Prostate gland (tissue), 2 donors: ENCODE measurements around the gene ZNF688. TPM values are rescaled to one million over a fixed set of nuclear protein-coding genes. Genes with fewer than 3 reads are reported as not detected.

Source experiments
- DNase-seq: peaks from one replicate; pipeline ENCODE4 v3.0.0-alpha.2; 2019; ENCODE audit warnings: low spot score
- H3K27ac ChIP-seq, 2 donors: fragments of 200-600 bp; sonication (generic); 2 replicates each; pipeline ENCODE4 v1.5.1; 2017 to 2019
- H3K27me3 ChIP-seq: fragments of 200-600 bp; sonication (generic); replicated peaks from 2 replicates; pipeline ENCODE4 v1.5.1; 2019; ENCODE audit not compliant: insufficient read depth
- H3K36me3 ChIP-seq, 2 donors: fragments of 200-600 bp; sonication (generic); 1 replicate in 1 of 2; 2 replicates in 1 of 2; pipeline versions ENCODE4 v1.5.1 to v1.8.1; 2017 to 2019
- H3K4me1 ChIP-seq: fragments of 200-600 bp; sonication (generic); replicated peaks from 2 replicates; pipeline ENCODE4 v1.5.1; 2019
- H3K4me3 ChIP-seq, 2 donors: fragments of 200-600 bp; sonication (generic); 2 replicates each; pipeline ENCODE4 v1.5.1; 2017 to 2019
- H3K9me3 ChIP-seq: fragments of 200-600 bp; sonication (generic); 2 replicates; pipeline ENCODE4 v1.5.1; 2017
- CTCF ChIP-seq, 4 experiments: fragments of 200-600 bp in 2 of 4; fragments of 450-650 bp in 2 of 4; sonication (generic) in 2 of 4; IDR thresholded peaks; 1 replicate in 3 of 4; 2 replicates in 1 of 4; pipeline ENCODE4 v1.5.1; 2016 to 2019; ENCODE audit warnings: antibody characterized with exemption in 4 of 4, mild to moderate bottlenecking in 2 of 4, moderate library complexity in 2 of 4
- POLR2A ChIP-seq: fragments of 450-650 bp; IDR thresholded peaks from one replicate; pipeline ENCODE4 v1.6.1; 2016; ENCODE audit warnings: antibody characterized with exemption, mild to moderate bottlenecking
- POLR2AphosphoS5 ChIP-seq: sonication (generic); formaldehyde crosslinking; IDR thresholded peaks from one replicate; pipeline ENCODE4 v1.6.1; 2017; ENCODE audit warnings: antibody characterized with exemption
- WGBS: methylation state at CpG from one replicate; pipeline ENCODE4 v1.1.5; 2018; 5-methylcytosine and 5-hydroxymethylcytosine counted together
- intact Hi-C: fragments of 100-400 bp; cut with DNase I; formaldehyde crosslinking; loops from one replicate; pipeline ENCODE4 v1.14.2; 2022
- total RNA-seq, 2 donors: library from RNA; depleted of rRNA; stranded (reverse); fragments of >200 nt; gene quantifications; one replicate each; pipeline ENCODE4 v1.1.0, GENCODE V29; 2016

ZNF688 gene
- total RNA-seq, 2 donors from 2014 or later = 20.4 to 21.5 TPM

GRCh38 chr16:30565526-30565925 lies 6.0 kb downstream of the ZNF688 start:
- intact Hi-C loops = no loop called here
- H3K27ac ChIP-seq = no peak overlapping the region
- 69% methylated on average over 7 of the region's 7 CpGs for WGBS
- H3K9me3 ChIP-seq = no peaks in the 10 kb centered on the region
- DNase-seq = no peak
- no peaks in the 10 kb centered on the region for H3K27me3 ChIP-seq
- no peak overlapping the region for H3K4me3 ChIP-seq
- H3K4me1 ChIP-seq = no peaks in the 10 kb centered on the region
- no peak for TF ChIP-seq POLR2A
- no peak for TF ChIP-seq CTCF (IDR thresholded peaks at IDR 0.05)
- no peak for TF ChIP-seq POLR2AphosphoS5
- no peaks in the 10 kb centered on the region for H3K36me3 ChIP-seq

GRCh38 chr16:30562021-30562420 lies 9.5 kb downstream of the ZNF688 start:
- H3K4me3 ChIP-seq = no peak overlapping the region
- H3K36me3 ChIP-seq = no peaks in the 10 kb centered on the region
- TF ChIP-seq CTCF (IDR thresholded peaks at IDR 0.05) (no peak), POLR2AphosphoS5 (no peak), POLR2A (no peak)
- H3K27me3 ChIP-seq = no peaks in the 10 kb centered on the region
- no peaks in the 10 kb centered on the region for H3K9me3 ChIP-seq
- DNase-seq = no peak
- no peaks in the 10 kb centered on the region for H3K4me1 ChIP-seq
- intact Hi-C loops = no loop called here
- H3K27ac ChIP-seq = no peak overlapping the region
- WGBS = 93% methylated on average over 14 of the region's 14 CpGs

GRCh38 chr16:30561089-30561816 lies 10.3 kb downstream of the ZNF688 start:
- intact Hi-C loops = no loop called here
- no peak for DNase-seq
- H3K27me3 ChIP-seq = no peaks in the 10 kb centered on the region
- H3K27ac ChIP-seq = peak overlapping the region in 1 of 2 donors; percentile 6
- no peaks in the 10 kb centered on the region for H3K4me1 ChIP-seq
- H3K4me3 ChIP-seq = peak overlapping the region; percentile 14 to 33
- no peaks in the 10 kb centered on the region for H3K36me3 ChIP-seq
- WGBS = 21% methylated on average over 46 of the region's 46 CpGs
- no peaks in the 10 kb centered on the region for H3K9me3 ChIP-seq
- TF ChIP-seq POLR2AphosphoS5 (no peak), POLR2A (no peak), CTCF (IDR thresholded peaks at IDR 0.05) (no peak)

- H3K36me3 ChIP-seq = peaks cover 0 to 9% of the 10 kb centered on the region in 2 donors
- no peak overlapping the region for H3K27ac ChIP-seq
- DNase-seq = no peak
- no peak overlapping the region for H3K4me3 ChIP-seq
- no peaks in the 10 kb centered on the region for H3K4me1 ChIP-seq
- H3K9me3 ChIP-seq = no peaks in the 10 kb centered on the region
- intact Hi-C loops = loop anchor here (2.0 kb wide), 1 partner anchor 25 kb away; the partner anchor contains the start of gene ZNF747
- TF ChIP-seq CTCF (IDR thresholded peaks at IDR 0.05) = no peak
- no peak for TF ChIP-seq POLR2AphosphoS5
- TF ChIP-seq POLR2A = no peak
- whole genome bisulfite sequencing = 92% methylated on average over 6 of the region's 6 CpGs
- no peaks in the 10 kb centered on the region for H3K27me3 ChIP-seq
Observed at GRCh38 chr16:30559690-30560089, 11.8 kb downstream of the ZNF688 start.
